ENCODE results near the gene LITAF. TPM values are rescaled to one million over a fixed set of nuclear protein-coding genes. Genes with fewer than 3 reads are reported as not detected.

The LITAF gene
- polyA plus RNA-seq, 1 of the 3 experiments (the other 2 are of a cell fraction) = 45.7 TPM

DNA sequence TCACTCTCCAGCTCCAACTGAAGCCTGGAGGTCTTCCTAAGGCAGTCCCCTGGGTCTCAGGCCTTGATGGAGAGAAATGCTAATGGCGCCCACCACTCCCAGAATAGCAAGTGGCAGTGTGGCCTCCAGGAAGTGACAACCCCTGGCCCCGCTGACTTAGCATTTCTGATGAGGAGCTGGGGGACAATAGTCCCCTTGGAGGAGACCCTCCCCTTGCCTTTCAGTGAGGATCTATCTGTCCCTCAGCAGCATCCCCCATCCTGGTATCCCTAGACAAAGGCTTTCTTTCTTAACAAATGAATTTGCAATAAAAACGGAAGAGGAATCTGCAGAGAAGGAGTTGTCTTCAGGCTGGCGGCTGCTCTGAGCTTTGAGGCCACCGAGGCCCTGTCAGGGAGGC lies 68.8 kb downstream of the LITAF start:
- H3F3A ChIP-seq (replicated peaks; ENCODE audit: insufficient read depth) = no peaks in the 10 kb centered on the region
- H3K4me1 ChIP-seq (ENCODE audit: control insufficient read depth in 1 of 2, insufficient read depth in 2 of 2, low read depth in 1 of 2, low read length in 1 of 2) = peaks cover 0 to 6% of the 10 kb centered on the region in 2 experiments; a peak in 1 of 4 replicates
- H3K79me2 ChIP-seq (ENCODE audit: insufficient read depth) = no peaks in the 10 kb centered on the region
- no peak overlapping the region for H3K4me2 ChIP-seq
- no peaks in the 10 kb centered on the region for H4K20me1 ChIP-seq (ENCODE audit: insufficient read depth)
- POLR2A ChIA-PET = no interaction called here
- no peak overlapping the region for H3K27ac ChIP-seq (ENCODE audit: low read depth in 2 of 2, low read length in 1 of 2)
- TF ChIP-seq SIN3A (IDR thresholded peaks at IDR 0.05; ENCODE audit: borderline replicate concordance, low read depth, low read length) = no peak
- TF ChIP-seq TAF1 (IDR thresholded peaks at IDR 0.05; ENCODE audit: borderline replicate concordance, low read depth, low read length) = no peak
- no peak for TF ChIP-seq ZBTB33 (IDR thresholded peaks at IDR 0.05; ENCODE audit: borderline replicate concordance, low read depth)
- TF ChIP-seq, protein P1, sequence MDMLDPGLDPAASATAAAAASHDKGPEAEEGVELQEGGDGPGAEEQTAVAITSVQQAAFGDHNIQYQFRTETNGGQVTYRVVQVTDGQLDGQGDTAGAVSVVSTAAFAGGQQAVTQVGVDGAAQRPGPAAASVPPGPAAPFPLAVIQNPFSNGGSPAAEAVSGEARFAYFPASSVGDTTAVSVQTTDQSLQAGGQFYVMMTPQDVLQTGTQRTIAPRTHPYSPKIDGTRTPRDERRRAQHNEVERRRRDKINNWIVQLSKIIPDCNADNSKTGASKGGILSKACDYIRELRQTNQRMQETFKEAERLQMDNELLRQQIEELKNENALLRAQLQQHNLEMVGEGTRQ (IDR thresholded peaks at IDR 0.05; ENCODE audit: borderline replicate concordance, low read depth, low read length) = no peak
- no peak for TF ChIP-seq NFIC (IDR thresholded peaks at IDR 0.05; ENCODE audit: borderline replicate concordance)
- TF ChIP-seq, protein P2, sequence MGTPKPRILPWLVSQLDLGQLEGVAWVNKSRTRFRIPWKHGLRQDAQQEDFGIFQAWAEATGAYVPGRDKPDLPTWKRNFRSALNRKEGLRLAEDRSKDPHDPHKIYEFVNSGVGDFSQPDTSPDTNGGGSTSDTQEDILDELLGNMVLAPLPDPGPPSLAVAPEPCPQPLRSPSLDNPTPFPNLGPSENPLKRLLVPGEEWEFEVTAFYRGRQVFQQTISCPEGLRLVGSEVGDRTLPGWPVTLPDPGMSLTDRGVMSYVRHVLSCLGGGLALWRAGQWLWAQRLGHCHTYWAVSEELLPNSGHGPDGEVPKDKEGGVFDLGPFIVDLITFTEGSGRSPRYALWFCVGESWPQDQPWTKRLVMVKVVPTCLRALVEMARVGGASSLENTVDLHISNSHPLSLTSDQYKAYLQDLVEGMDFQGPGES (IDR thresholded peaks at IDR 0.05; ENCODE audit: low read depth, low read length) = no peak
- no peak for TF ChIP-seq FOSL2 (IDR thresholded peaks at IDR 0.05; ENCODE audit: borderline replicate concordance, low read depth)
- TF ChIP-seq, protein P3, sequence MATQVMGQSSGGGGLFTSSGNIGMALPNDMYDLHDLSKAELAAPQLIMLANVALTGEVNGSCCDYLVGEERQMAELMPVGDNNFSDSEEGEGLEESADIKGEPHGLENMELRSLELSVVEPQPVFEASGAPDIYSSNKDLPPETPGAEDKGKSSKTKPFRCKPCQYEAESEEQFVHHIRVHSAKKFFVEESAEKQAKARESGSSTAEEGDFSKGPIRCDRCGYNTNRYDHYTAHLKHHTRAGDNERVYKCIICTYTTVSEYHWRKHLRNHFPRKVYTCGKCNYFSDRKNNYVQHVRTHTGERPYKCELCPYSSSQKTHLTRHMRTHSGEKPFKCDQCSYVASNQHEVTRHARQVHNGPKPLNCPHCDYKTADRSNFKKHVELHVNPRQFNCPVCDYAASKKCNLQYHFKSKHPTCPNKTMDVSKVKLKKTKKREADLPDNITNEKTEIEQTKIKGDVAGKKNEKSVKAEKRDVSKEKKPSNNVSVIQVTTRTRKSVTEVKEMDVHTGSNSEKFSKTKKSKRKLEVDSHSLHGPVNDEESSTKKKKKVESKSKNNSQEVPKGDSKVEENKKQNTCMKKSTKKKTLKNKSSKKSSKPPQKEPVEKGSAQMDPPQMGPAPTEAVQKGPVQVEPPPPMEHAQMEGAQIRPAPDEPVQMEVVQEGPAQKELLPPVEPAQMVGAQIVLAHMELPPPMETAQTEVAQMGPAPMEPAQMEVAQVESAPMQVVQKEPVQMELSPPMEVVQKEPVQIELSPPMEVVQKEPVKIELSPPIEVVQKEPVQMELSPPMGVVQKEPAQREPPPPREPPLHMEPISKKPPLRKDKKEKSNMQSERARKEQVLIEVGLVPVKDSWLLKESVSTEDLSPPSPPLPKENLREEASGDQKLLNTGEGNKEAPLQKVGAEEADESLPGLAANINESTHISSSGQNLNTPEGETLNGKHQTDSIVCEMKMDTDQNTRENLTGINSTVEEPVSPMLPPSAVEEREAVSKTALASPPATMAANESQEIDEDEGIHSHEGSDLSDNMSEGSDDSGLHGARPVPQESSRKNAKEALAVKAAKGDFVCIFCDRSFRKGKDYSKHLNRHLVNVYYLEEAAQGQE (IDR thresholded peaks at IDR 0.05; ENCODE audit: low read depth, low read length) = no peak
- no peak for TF ChIP-seq EP300 (IDR thresholded peaks at IDR 0.05; ENCODE audit: borderline replicate concordance in 1 of 2, low read depth in 1 of 2, low read length in 1 of 2)
- TF ChIP-seq MXI1 (IDR thresholded peaks at IDR 0.05; ENCODE audit: low read depth, low read length) = no peak
- TF ChIP-seq RCOR1 (IDR thresholded peaks at IDR 0.05; ENCODE audit: low read length) = no peak
- no peak for TF ChIP-seq RAD21 (IDR thresholded peaks at IDR 0.05; ENCODE audit: low read length)
- TF ChIP-seq MEF2A (IDR thresholded peaks at IDR 0.05; ENCODE audit: borderline replicate concordance, low read depth) = no peak
- TF ChIP-seq, protein P4, sequence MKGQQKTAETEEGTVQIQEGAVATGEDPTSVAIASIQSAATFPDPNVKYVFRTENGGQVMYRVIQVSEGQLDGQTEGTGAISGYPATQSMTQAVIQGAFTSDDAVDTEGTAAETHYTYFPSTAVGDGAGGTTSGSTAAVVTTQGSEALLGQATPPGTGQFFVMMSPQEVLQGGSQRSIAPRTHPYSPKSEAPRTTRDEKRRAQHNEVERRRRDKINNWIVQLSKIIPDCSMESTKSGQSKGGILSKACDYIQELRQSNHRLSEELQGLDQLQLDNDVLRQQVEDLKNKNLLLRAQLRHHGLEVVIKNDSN (IDR thresholded peaks at IDR 0.05; ENCODE audit: borderline replicate concordance, low read depth) = no peak
- TF ChIP-seq, protein P5, sequence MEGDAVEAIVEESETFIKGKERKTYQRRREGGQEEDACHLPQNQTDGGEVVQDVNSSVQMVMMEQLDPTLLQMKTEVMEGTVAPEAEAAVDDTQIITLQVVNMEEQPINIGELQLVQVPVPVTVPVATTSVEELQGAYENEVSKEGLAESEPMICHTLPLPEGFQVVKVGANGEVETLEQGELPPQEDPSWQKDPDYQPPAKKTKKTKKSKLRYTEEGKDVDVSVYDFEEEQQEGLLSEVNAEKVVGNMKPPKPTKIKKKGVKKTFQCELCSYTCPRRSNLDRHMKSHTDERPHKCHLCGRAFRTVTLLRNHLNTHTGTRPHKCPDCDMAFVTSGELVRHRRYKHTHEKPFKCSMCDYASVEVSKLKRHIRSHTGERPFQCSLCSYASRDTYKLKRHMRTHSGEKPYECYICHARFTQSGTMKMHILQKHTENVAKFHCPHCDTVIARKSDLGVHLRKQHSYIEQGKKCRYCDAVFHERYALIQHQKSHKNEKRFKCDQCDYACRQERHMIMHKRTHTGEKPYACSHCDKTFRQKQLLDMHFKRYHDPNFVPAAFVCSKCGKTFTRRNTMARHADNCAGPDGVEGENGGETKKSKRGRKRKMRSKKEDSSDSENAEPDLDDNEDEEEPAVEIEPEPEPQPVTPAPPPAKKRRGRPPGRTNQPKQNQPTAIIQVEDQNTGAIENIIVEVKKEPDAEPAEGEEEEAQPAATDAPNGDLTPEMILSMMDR (IDR thresholded peaks at IDR 0.05) = no peak
- 86% methylated on average over 4 of the region's 5 CpGs for WGBS (ENCODE audit: low lambda C conversion rate)
- no peak overlapping the region for H3K9ac ChIP-seq
- H3K9me2 ChIP-seq = no peaks in the 10 kb centered on the region
- no peaks in the 10 kb centered on the region for H3K9me3 ChIP-seq
- H3K4me3 ChIP-seq (ENCODE audit: low read depth in 2 of 2, low read length in 1 of 2) = no peak overlapping the region
- CTCF ChIA-PET = interaction anchor here (0.7 to 2.1 kb wide), 3 partner anchors 14 to 554 kb away, joined by 3 to 10 read pairs (median 3); no protein-coding TSS in a partner anchor
- H2AFZ ChIP-seq (ENCODE audit: low read depth) = no peak overlapping the region
- DNase-seq = no peak
- no peaks in the 10 kb centered on the region for H3K36me3 ChIP-seq (replicated peaks in 1 of 2; ENCODE audit: control insufficient read depth in 1 of 2, insufficient read depth in 2 of 2, low read length in 1 of 2)
- H3K27me3 ChIP-seq (ENCODE audit: insufficient read depth) = no peaks in the 10 kb centered on the region

All from SK-N-SH (cell line).